ENCODE data around the gene HRC.

The HRC gene

GRCh38 chr19:49120325-49120683, 34.9 kb downstream of the HRC start:
- Histone ChIP-seq H3K36me3 (ENCODE audit: insufficient read depth, low read length) (no peaks in the 10 kb centered on the region), H3K4me1 (ENCODE audit: insufficient read depth, low read length) (no peaks in the 10 kb centered on the region; the same call in 1 of the 2 replicates), H3K9ac (ENCODE audit: low read depth, low read length) (peak overlapping the region; percentile 55; the same call in 1 of the 2 replicates), H3K9me3 (ENCODE audit: control insufficient read depth, insufficient read depth, low read length) (no peaks in the 10 kb centered on the region)

DNA sequence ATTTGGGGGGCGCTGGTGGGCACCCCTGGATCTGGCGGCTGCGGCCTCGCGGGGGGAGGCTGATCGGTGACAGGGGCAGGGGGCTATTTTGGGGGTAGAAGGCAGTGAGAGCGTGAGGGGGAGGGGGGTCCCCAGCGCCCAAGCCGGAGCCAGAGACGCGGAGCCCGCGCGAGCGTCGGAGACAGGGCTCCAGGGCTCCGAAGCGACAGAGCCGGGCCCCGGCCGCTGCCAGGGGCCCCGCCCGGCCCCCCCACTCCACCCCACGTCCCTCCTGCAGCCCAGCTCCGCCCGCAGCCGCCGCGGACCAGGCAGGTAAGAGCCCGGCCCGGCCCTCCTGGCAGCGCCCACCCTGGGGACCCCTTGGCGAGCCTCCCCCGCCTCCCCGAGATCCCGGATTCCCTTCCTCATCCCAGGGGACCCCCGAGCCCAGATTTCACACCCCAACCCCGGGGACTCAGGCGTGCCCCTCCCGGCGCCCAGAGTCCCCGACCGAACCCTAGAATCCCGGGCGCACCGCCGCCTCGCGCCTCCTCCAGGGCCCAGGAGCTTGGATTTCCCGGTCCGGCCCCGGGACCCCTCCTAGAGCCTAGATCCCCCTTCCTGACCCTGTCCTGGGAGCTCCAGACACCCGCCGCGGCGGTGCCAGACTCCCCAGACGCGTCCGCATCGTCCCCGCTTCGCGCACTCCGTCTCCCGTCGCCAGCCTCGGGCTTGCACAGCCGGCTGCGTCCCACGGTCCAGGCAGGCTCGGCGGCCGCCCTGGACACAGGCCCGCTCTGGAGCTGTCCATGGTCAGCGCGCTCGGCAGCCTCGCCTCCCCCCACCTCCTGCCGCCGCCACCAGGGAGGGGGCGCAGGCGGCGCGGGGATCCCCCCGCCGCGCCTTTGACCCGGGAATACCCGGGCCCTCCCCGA, 35.5 kb downstream of the HRC start, which contains the start of gene PPFIA3:
PPFIA3 (plus strand) TSS at position 134 of the 914 bp plus-strand sequence. CDS start 8,330 bp downstream, outside the sequence.
- no peaks in the 10 kb centered on the region; the same call in 1 of the 2 replicates for H3K4me1 ChIP-seq (ENCODE audit: insufficient read depth, low read length)
- peak within 1 kb of the TSS; percentile 90 for H3K9ac ChIP-seq (ENCODE audit: low read depth, low read length)

GRCh38 chr19:49118565-49119410, 36.4 kb downstream of the HRC start, which contains the start of gene C19orf73:
Gene C19orf73, minus strand, starts transcription at chr19:49119143. Its CDS starts 121 bp downstream, at chr19:49119022.
- Histone ChIP-seq H3K36me3 (ENCODE audit: insufficient read depth, low read length) (no peaks in the 10 kb centered on the region), H3K9me3 (ENCODE audit: control insufficient read depth, insufficient read depth, low read length) (no peaks in the 10 kb centered on the region), H3K4me1 (ENCODE audit: insufficient read depth, low read length) (no peaks in the 10 kb centered on the region; the same call in 1 of the 2 replicates), H3K9ac (ENCODE audit: low read depth, low read length) (peak within 1 kb of the TSS; percentile 90)

More for the DNA sequence above, 35.5 kb downstream of the HRC start, which contains the start of gene PPFIA3:
- no peaks in the 10 kb centered on the region for H3K9me3 ChIP-seq (ENCODE audit: control insufficient read depth, insufficient read depth, low read length)
- H3K36me3 ChIP-seq (ENCODE audit: insufficient read depth, low read length): no peaks in the 10 kb centered on the region

- Histone ChIP-seq H3K36me3 (ENCODE audit: insufficient read depth, low read length) (no peaks in the 10 kb centered on the region), H3K9ac (ENCODE audit: low read depth, low read length) (peak overlapping the region; percentile 90; the same call in 1 of the 2 replicates), H3K4me1 (ENCODE audit: insufficient read depth, low read length) (no peaks in the 10 kb centered on the region; the same call in 1 of the 2 replicates)
Observed at GRCh38 chr19:49117677-49118564, 37.3 kb downstream of the HRC start.

DNA sequence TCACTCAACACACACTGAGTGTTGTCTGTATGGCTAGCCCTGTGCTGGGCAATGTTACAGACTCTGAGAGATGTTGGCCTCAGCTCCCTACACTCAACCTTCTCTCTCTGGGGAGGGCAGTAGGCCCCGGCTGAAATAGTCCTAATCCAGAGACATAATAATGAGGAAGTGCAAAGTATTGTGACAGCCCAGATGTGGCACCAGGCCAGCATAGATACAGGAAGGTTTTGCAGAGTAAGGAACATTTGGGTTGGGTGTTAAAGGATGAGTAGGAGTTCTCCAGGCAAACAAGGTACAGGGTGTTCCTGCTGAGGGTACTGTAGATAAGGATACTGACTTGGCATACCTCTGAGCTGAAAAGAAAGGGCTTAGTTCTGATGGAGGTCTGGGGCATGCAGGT, 38.7 kb downstream of the HRC start:
- H3K9ac ChIP-seq (ENCODE audit: low read depth, low read length): no peak overlapping the region
- H3K36me3 ChIP-seq (ENCODE audit: insufficient read depth, low read length): no peaks in the 10 kb centered on the region
- no peaks in the 10 kb centered on the region for H3K9me3 ChIP-seq (ENCODE audit: control insufficient read depth, insufficient read depth, low read length)
- no peaks in the 10 kb centered on the region; the same call in 1 of the 2 replicates for H3K4me1 ChIP-seq (ENCODE audit: insufficient read depth, low read length)

More at GRCh38 chr19:49117677-49118564, 37.3 kb downstream of the HRC start:
- H3K9me3 ChIP-seq (ENCODE audit: control insufficient read depth, insufficient read depth, low read length): no peaks in the 10 kb centered on the region

DNA sequence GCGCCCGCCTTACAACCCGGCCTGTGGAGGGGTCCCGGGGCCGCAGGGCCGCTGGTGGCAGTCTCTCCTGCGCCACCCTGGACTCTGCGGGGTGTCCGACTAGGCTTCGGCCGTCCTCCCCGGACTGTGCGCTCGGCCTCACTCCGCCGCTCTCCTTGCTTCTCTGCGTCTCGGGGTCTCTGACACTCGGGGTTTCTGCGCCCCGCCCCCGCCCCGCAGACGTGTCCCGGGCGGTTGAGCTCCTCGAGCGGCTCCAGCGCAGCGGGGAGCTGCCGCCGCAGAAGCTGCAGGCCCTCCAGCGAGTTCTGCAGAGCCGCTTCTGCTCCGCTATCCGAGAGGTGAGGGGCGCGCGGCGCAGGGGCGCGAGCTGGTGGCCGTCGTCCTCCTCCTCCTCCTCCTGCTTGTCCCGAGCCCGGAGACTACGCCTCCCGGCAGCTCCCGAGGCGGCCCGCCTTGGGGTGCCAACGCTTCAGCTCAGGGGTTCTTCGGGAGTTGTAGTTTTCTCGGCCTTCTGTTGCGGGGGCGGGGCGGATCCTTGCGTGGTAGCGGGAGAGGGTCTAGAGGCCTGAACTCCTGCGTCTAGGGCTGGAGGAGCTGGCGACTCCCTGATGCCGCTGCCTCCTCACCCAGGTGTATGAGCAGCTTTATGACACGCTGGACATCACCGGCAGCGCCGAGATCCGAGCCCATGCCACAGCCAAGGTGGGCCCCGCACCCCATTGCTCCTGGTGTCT, 40.4 kb downstream of the HRC start:
- Histone ChIP-seq H3K9ac (ENCODE audit: low read depth, low read length) (peak overlapping the region; percentile 58; the same call in 1 of the 2 replicates), H3K4me1 (ENCODE audit: insufficient read depth, low read length) (no peaks in the 10 kb centered on the region; the same call in 1 of the 2 replicates), H3K9me3 (ENCODE audit: control insufficient read depth, insufficient read depth, low read length) (no peaks in the 10 kb centered on the region), H3K36me3 (ENCODE audit: insufficient read depth, low read length) (no peaks in the 10 kb centered on the region)

DNA sequence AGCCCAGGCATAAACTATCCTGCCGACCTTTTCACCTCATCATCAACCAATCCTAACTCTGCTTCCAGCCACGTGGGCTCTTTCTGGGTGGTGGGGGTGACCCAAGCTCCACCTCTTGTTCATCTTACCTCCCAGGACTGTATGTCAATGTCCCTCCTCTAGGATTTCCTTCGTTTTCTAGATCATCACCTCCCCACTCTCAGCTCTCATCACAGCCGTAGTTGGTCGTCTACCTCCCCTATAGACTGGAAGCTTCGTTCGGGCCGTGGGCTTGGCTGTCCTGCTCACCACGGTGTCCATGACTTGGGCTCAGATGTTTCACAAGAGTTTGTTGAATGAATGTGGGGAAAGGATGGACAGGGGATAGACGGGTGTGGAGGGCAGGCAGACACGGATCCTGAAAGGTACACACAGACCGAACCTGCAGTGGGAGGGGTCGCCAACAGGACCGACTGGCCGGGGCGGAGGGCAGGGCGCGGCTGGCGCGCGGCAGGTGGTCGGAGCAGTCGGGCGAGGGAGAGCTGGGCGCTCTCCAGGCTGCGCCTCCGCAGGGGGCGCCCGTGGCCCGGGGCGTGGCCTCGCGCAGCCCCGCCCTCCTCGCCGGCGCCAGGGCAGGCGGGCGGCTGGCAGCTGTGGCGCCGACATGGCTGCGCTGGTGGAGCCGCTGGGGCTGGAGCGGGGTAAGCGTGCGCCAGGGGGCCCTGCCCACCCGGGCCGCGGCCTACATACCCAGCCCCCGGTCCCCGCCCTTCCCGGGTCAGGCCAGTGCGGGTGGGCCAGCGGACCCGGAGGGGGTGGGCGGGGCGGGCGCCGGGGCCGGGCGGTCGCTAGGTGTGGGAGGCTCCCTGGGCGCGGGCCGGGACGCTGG, 41.2 kb downstream of the HRC start, which contains the start of gene LIN7B:
LIN7B (plus strand) TSS at position 609 of the 868 bp plus-strand sequence; CDS start at position 644, 35 bp downstream.
- H3K36me3 ChIP-seq (ENCODE audit: insufficient read depth, low read length): no peaks in the 10 kb centered on the region
- H3K9me3 ChIP-seq (ENCODE audit: control insufficient read depth, insufficient read depth, low read length): no peaks in the 10 kb centered on the region
- peak within 1 kb of the TSS; percentile 58 for H3K9ac ChIP-seq (ENCODE audit: low read depth, low read length)
- H3K4me1 ChIP-seq (ENCODE audit: insufficient read depth, low read length): no peaks in the 10 kb centered on the region; the same call in 1 of the 2 replicates

DNA sequence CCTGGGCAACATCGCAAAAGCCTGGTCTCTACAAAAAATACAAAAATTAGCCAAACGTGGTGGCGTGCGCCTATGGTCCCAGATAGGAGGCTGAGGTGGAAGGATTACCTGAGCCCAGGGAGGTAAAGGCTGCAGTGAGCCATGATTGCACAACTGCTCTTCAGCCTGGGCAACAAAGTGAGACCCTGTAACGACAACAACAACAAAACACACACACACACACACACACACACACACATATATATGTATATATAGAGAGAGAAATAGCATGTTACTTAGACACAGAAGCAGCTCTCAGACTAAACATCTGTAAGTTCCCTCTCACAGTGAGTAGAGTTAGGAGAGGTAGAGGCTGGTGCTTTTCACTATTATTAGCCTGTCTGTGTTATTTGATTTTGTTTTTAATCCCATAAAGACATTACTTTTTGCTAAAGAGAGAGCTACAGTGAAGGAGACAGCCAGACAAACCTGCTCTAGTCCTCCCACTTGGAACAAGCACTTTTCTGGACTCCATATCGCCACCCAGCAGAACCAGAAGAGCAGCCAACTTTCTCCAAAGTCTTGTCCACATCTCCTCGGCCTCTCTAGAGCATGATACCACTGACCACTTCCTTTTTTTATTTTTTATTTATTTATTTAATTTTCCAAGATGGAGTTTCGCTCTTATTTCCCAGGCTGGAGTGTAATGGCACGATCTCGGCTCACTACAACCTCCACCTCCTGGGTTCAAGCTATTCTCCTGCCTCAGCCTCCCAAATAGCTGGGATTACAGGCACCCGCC, 43.8 kb downstream of the HRC start:
- peaks cover 15% of the 10 kb centered on the region; the same call in 1 of the 2 replicates for H3K36me3 ChIP-seq (ENCODE audit: insufficient read depth, low read length)
- H3K9me3 ChIP-seq (ENCODE audit: control insufficient read depth, insufficient read depth, low read length): no peaks in the 10 kb centered on the region

GRCh38 chr19:49110567-49110966, 44.6 kb downstream of the HRC start:
- H3K9ac ChIP-seq (ENCODE audit: low read depth, low read length): no peak overlapping the region

More for the DNA sequence above, 43.8 kb downstream of the HRC start:
- Histone ChIP-seq H3K4me1 (ENCODE audit: insufficient read depth, low read length) (peaks cover 4% of the 10 kb centered on the region; the same call in 1 of the 2 replicates), H3K9ac (ENCODE audit: low read depth, low read length) (no peak overlapping the region)

GRCh38 chr19:49109569-49110233, 45.5 kb downstream of the HRC start:
- H3K4me1 ChIP-seq (ENCODE audit: insufficient read depth, low read length): peaks cover 4% of the 10 kb centered on the region; the same call in 1 of the 2 replicates
- peaks cover 15% of the 10 kb centered on the region for H3K36me3 ChIP-seq (ENCODE audit: insufficient read depth, low read length)
- no peak overlapping the region for H3K9ac ChIP-seq (ENCODE audit: low read depth, low read length)

More at GRCh38 chr19:49110567-49110966, 44.6 kb downstream of the HRC start:
- peaks cover 15% of the 10 kb centered on the region; the same call in 1 of the 2 replicates for H3K36me3 ChIP-seq (ENCODE audit: insufficient read depth, low read length)
- no peaks in the 10 kb centered on the region for H3K9me3 ChIP-seq (ENCODE audit: control insufficient read depth, insufficient read depth, low read length)
- H3K4me1 ChIP-seq (ENCODE audit: insufficient read depth, low read length): peaks cover 4% of the 10 kb centered on the region; the same call in 1 of the 2 replicates

DNA sequence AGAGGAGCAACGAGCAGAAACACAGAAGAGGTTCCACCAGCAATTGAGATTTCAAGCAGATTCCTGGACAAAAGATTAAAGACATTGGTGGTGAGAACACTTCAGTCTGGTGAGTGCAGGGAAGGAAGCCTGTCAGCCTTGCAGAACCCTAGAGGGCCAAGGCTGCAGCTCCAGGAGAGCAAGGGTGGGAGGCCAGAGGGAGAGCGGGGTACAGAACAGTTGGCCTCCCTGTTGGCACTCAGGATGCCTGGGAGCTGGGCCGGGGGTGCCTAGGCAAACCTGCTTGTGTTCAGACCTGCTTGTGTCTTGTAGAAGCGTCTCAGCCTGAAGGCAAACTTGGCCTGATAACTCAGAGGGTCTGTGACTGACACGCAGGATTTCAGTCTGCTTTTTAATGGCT, 46.1 kb downstream of the HRC start:
- H3K9ac ChIP-seq (ENCODE audit: low read depth, low read length): no peak overlapping the region
- peaks cover 4% of the 10 kb centered on the region; the same call in 1 of the 2 replicates for H3K4me1 ChIP-seq (ENCODE audit: insufficient read depth, low read length)
- no peaks in the 10 kb centered on the region for H3K9me3 ChIP-seq (ENCODE audit: control insufficient read depth, insufficient read depth, low read length)
- H3K36me3 ChIP-seq (ENCODE audit: insufficient read depth, low read length): peaks cover 15% of the 10 kb centered on the region

More at GRCh38 chr19:49109569-49110233, 45.5 kb downstream of the HRC start:
- H3K9me3 ChIP-seq (ENCODE audit: control insufficient read depth, insufficient read depth, low read length): no peaks in the 10 kb centered on the region
